GM21529 (cell line): ENCODE measurements around the gene ZNF668.
A peak's percentile ranks its signal among the peaks of the same experiment; 100 is the strongest.
"Not testable (repeated sequence)": the region's sequence is repeated elsewhere in the genome, so short reads cannot be mapped to it uniquely, and the experiment has no call there.

Experiments
- ATAC-seq: cut with Tn5 transposase; IDR thresholded peaks from one replicate; pipeline ENCODE4 v1.9.1; 2021; ENCODE audit not compliant: unreplicated experiment

Gene ZNF668

GRCh38 chr16:31061126-31061812 lies 12.8 kb downstream of the ZNF668 start:
- ATAC-seq, result no peak

- no peak for ATAC-seq
Measured at GRCh38 chr16:31055613-31056012, 18.4 kb downstream of the ZNF668 start.

- ATAC-seq, result no peak
Measured at GRCh38 chr16:31052114-31052513, 21.9 kb downstream of the ZNF668 start.

GRCh38 chr16:31050280-31051030 lies 23.6 kb downstream of the ZNF668 start:
- ATAC-seq, result no peak

GRCh38 chr16:31043898-31044481 lies 30.1 kb downstream of the ZNF668 start:
- ATAC-seq, result no peak

GRCh38 chr16:31043352-31043751 lies 30.7 kb downstream of the ZNF668 start:
- no peak for ATAC-seq

GRCh38 chr16:31042866-31043265 lies 31.2 kb downstream of the ZNF668 start:
- no peak for ATAC-seq

GRCh38 chr16:31038993-31039392 lies 35.0 kb downstream of the ZNF668 start:
- ATAC-seq, result no peak

- ATAC-seq, result no peak
Measured at GRCh38 chr16:31036691-31037090, 37.3 kb downstream of the ZNF668 start.

- ATAC-seq, result peak; percentile 44
Measured at GRCh38 chr16:31033709-31034492, 40.1 kb downstream of the ZNF668 start.

GRCh38 chr16:31032736-31033708 lies 41.0 kb downstream of the ZNF668 start, which contains the start of gene STX4:
TSS of gene STX4 (plus strand) at chr16:31033558. CDS start at chr16:31033806, 248 bp downstream.
- ATAC-seq, result peak; percentile 81

- ATAC-seq, result no peak
Measured at GRCh38 chr16:31031276-31031675, 42.8 kb downstream of the ZNF668 start.

- no peak for ATAC-seq
Measured at GRCh38 chr16:31029272-31029671, 44.8 kb downstream of the ZNF668 start.

- ATAC-seq, result no peak
Measured at GRCh38 chr16:31025339-31025738, 48.7 kb downstream of the ZNF668 start.

- no peak for ATAC-seq
Measured at GRCh38 chr16:31023627-31024226, 50.3 kb downstream of the ZNF668 start.

- ATAC-seq, result no peak
Measured at GRCh38 chr16:31023252-31023602, 50.8 kb downstream of the ZNF668 start.

GRCh38 chr16:31022544-31023251 lies 51.3 kb downstream of the ZNF668 start:
- ATAC-seq, result no peak

GRCh38 chr16:31020536-31020935 lies 53.5 kb downstream of the ZNF668 start:
- ATAC-seq, result no peak

GRCh38 chr16:31017756-31018155 lies 56.3 kb downstream of the ZNF668 start:
- ATAC-seq, result not testable (repeated sequence)
